ENCODE data around the gene HSPG2.

DNA sequence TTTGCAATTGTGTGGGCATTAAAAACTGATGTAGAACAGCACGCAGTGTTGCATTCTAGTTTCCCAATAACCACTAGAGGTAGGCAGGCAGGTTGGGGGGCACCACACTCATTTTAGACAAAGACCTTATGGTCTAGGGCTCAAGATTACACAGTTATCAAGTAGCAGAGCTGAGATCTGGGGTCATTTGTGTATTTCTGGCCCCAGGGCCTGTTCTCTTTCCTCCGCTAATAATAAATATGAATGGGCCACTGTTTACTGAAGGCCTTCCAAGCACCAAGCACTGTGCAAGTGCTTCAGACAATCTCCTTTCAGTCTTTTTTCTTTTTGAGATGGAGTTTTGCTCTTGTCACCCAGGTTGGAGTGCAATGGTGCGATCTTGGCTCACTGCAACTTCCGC, 101.1 kb downstream of the HSPG2 start:
- TF ChIP-seq, protein P1, sequence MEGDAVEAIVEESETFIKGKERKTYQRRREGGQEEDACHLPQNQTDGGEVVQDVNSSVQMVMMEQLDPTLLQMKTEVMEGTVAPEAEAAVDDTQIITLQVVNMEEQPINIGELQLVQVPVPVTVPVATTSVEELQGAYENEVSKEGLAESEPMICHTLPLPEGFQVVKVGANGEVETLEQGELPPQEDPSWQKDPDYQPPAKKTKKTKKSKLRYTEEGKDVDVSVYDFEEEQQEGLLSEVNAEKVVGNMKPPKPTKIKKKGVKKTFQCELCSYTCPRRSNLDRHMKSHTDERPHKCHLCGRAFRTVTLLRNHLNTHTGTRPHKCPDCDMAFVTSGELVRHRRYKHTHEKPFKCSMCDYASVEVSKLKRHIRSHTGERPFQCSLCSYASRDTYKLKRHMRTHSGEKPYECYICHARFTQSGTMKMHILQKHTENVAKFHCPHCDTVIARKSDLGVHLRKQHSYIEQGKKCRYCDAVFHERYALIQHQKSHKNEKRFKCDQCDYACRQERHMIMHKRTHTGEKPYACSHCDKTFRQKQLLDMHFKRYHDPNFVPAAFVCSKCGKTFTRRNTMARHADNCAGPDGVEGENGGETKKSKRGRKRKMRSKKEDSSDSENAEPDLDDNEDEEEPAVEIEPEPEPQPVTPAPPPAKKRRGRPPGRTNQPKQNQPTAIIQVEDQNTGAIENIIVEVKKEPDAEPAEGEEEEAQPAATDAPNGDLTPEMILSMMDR (IDR thresholded peaks at IDR 0.05; ENCODE audit: insufficient read depth, low read length): no peak
- TF ChIP-seq, protein P2, sequence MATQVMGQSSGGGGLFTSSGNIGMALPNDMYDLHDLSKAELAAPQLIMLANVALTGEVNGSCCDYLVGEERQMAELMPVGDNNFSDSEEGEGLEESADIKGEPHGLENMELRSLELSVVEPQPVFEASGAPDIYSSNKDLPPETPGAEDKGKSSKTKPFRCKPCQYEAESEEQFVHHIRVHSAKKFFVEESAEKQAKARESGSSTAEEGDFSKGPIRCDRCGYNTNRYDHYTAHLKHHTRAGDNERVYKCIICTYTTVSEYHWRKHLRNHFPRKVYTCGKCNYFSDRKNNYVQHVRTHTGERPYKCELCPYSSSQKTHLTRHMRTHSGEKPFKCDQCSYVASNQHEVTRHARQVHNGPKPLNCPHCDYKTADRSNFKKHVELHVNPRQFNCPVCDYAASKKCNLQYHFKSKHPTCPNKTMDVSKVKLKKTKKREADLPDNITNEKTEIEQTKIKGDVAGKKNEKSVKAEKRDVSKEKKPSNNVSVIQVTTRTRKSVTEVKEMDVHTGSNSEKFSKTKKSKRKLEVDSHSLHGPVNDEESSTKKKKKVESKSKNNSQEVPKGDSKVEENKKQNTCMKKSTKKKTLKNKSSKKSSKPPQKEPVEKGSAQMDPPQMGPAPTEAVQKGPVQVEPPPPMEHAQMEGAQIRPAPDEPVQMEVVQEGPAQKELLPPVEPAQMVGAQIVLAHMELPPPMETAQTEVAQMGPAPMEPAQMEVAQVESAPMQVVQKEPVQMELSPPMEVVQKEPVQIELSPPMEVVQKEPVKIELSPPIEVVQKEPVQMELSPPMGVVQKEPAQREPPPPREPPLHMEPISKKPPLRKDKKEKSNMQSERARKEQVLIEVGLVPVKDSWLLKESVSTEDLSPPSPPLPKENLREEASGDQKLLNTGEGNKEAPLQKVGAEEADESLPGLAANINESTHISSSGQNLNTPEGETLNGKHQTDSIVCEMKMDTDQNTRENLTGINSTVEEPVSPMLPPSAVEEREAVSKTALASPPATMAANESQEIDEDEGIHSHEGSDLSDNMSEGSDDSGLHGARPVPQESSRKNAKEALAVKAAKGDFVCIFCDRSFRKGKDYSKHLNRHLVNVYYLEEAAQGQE (IDR thresholded peaks at IDR 0.05; ENCODE audit: insufficient replicate concordance, low read depth): no peak
